H9 (cell line): ENCODE measurements around the gene NEB. TPM values are rescaled to one million over a fixed set of nuclear protein-coding genes. Genes with fewer than 3 reads are reported as not detected.

ENCODE experiments used
- DNase-seq: peaks from one replicate; pipeline ENCODE4 v3.0.0-alpha.2; 2017
- H2AFZ ChIP-seq: one replicate; pipeline ENCODE4 v1.6.1; 2013; ENCODE audit warnings: mild to moderate bottlenecking, low read length, control low read depth, moderate library complexity
- H2AK5ac ChIP-seq: 2 replicates; pipeline ENCODE4 v1.6.1; 2013; ENCODE audit warnings: low read length, control low read depth, mixed read lengths; ENCODE audit not compliant: insufficient read length
- H2BK120ac ChIP-seq: one replicate; pipeline ENCODE4 v1.6.1; 2013; ENCODE audit warnings: low read depth, mild to moderate bottlenecking, low read length, control low read depth, inconsistent platforms; ENCODE audit not compliant: poor library complexity, severe bottlenecking
- H2BK12ac ChIP-seq: 2 replicates; pipeline ENCODE4 v1.6.1; 2013; ENCODE audit warnings: low read length, control low read depth, mixed read lengths, low read depth; ENCODE audit not compliant: insufficient read length
- H2BK15ac ChIP-seq: 2 replicates; pipeline ENCODE4 v1.6.1; 2013; ENCODE audit warnings: low read depth, low read length, control low read depth
- H2BK20ac ChIP-seq: one replicate; pipeline ENCODE4 v1.6.1; 2013; ENCODE audit warnings: low read depth, mild to moderate bottlenecking, low read length, control low read depth, inconsistent platforms; ENCODE audit not compliant: poor library complexity, severe bottlenecking
- H2BK5ac ChIP-seq: 2 replicates; pipeline ENCODE4 v1.6.1; 2013; ENCODE audit warnings: low read length, control low read depth, mixed read lengths; ENCODE audit not compliant: insufficient read length
- H3K14ac ChIP-seq: 2 replicates; pipeline ENCODE4 v1.6.1; 2013; ENCODE audit warnings: low read length, control low read depth; ENCODE audit not compliant: insufficient read depth
- H3K18ac ChIP-seq: 2 replicates; pipeline ENCODE4 v1.6.1; 2013; ENCODE audit warnings: low read depth, mild to moderate bottlenecking, mixed read lengths, low read length, control low read depth; ENCODE audit not compliant: insufficient read length
- H3K23ac ChIP-seq: 2 replicates; pipeline ENCODE4 v1.6.1; 2013; ENCODE audit warnings: low read length, control low read depth, mixed read lengths, low read depth; ENCODE audit not compliant: insufficient read length
- H3K23me2 ChIP-seq: 2 replicates; pipeline ENCODE4 v1.6.1; 2013; ENCODE audit warnings: low read depth, mild to moderate bottlenecking, mixed read lengths, low read length, control low read depth; ENCODE audit not compliant: insufficient read length, poor library complexity, severe bottlenecking
- H3K27ac ChIP-seq: 2 replicates; pipeline ENCODE4 v1.5.1; 2013; ENCODE audit warnings: low read length, control low read depth, mixed read lengths, low read depth; ENCODE audit not compliant: insufficient read length
- H3K27me3 ChIP-seq: 2 replicates; pipeline ENCODE4 v1.6.1; 2013; ENCODE audit warnings: low read length, control low read depth, inconsistent platforms; ENCODE audit not compliant: insufficient read depth
- H3K4ac ChIP-seq: 2 replicates; pipeline ENCODE4 v1.6.1; 2013; ENCODE audit warnings: low read depth, mild to moderate bottlenecking, control low read depth, inconsistent platforms, low read length, moderate library complexity
- H3K4me1 ChIP-seq: 2 replicates; pipeline ENCODE4 v1.6.1; 2013; ENCODE audit warnings: low read length, control low read depth, inconsistent platforms; ENCODE audit not compliant: insufficient read depth
- H3K4me2 ChIP-seq: 2 replicates; pipeline ENCODE4 v1.6.1; 2013; ENCODE audit warnings: low read length, control low read depth, mixed read lengths; ENCODE audit not compliant: insufficient read length, insufficient read depth
- H3K56ac ChIP-seq: 2 replicates; pipeline ENCODE4 v1.6.1; 2013; ENCODE audit warnings: low read depth, mild to moderate bottlenecking, mixed read lengths, low read length, control low read depth; ENCODE audit not compliant: insufficient read length
- H3K79me1 ChIP-seq: 2 replicates; pipeline ENCODE4 v1.6.1; 2013; ENCODE audit warnings: low read depth, mild to moderate bottlenecking, moderate library complexity, low read length, control low read depth, inconsistent platforms; ENCODE audit not compliant: insufficient read depth, poor library complexity, severe bottlenecking
- H3K79me2 ChIP-seq: 2 replicates; pipeline ENCODE4 v1.6.1; 2013; ENCODE audit warnings: low read length, control low read depth, inconsistent platforms; ENCODE audit not compliant: insufficient read depth
- H3K9ac ChIP-seq: 2 replicates; pipeline ENCODE4 v1.6.1; 2013; ENCODE audit warnings: low read length, control low read depth, mixed read lengths; ENCODE audit not compliant: insufficient read length; ENCODE audit errors: extremely low read depth
- H3K9me3 ChIP-seq: one replicate; pipeline ENCODE4 v1.6.1; 2013; ENCODE audit warnings: low read depth, low read length, inconsistent platforms; ENCODE audit not compliant: control insufficient read depth
- H3T11ph ChIP-seq: one replicate; pipeline ENCODE4 v1.6.1; 2013; ENCODE audit warnings: mild to moderate bottlenecking, low read length, control low read depth, inconsistent platforms
- H4K20me1 ChIP-seq: one replicate; pipeline ENCODE4 v1.6.1; 2013; ENCODE audit not compliant: control insufficient read depth, insufficient read length, insufficient read depth
- H4K5ac ChIP-seq: 2 replicates; pipeline ENCODE4 v1.6.1; 2013; ENCODE audit warnings: low read depth, mild to moderate bottlenecking, mixed read lengths, low read length, control low read depth; ENCODE audit not compliant: insufficient read length
- H4K8ac ChIP-seq: replicated peaks from 2 replicates; pipeline ENCODE4 v1.6.1; 2013; ENCODE audit warnings: low read length, control low read depth, mixed read lengths, low read depth; ENCODE audit not compliant: insufficient read length
- H4K91ac ChIP-seq: 2 replicates; pipeline ENCODE4 v1.6.1; 2013; ENCODE audit warnings: low read depth, mild to moderate bottlenecking, moderate library complexity, mixed read lengths, low read length, control low read depth; ENCODE audit not compliant: insufficient read length
- H3K27ac Mint-ChIP-seq, 3 experiments: 2 replicates in 2 of 3; 3 replicates in 1 of 3; pipeline ENCODE4 v1.8.0; 2020 to 2021; ENCODE audit warnings: mixed read lengths in 3 of 3, mild to moderate bottlenecking in 1 of 3, moderate library complexity in 1 of 3
- H3K27me3 Mint-ChIP-seq: 2 replicates; pipeline ENCODE4 v1.8.0; 2021; ENCODE audit warnings: low read depth, mild to moderate bottlenecking, moderate library complexity, mixed read lengths
- H3K36me3 Mint-ChIP-seq, 3 experiments: 2 replicates in 2 of 3; 3 replicates in 1 of 3; pipeline ENCODE4 v1.8.0; 2020 to 2021; ENCODE audit warnings: low read depth in 3 of 3, mixed read lengths in 3 of 3; ENCODE audit not compliant: insufficient read depth in 1 of 3
- H3K4me1 Mint-ChIP-seq, 2 experiments: 2 replicates each; pipeline ENCODE4 v1.8.0; 2020; ENCODE audit warnings: mixed read lengths in 2 of 2
- H3K4me3 Mint-ChIP-seq, 2 experiments: 2 replicates in 1 of 2; 3 replicates in 1 of 2; pipeline ENCODE4 v1.8.0; 2020 to 2021; ENCODE audit warnings: mild to moderate bottlenecking in 2 of 2, mixed read lengths in 2 of 2, moderate library complexity in 1 of 2
- H3K9me3 Mint-ChIP-seq, 2 experiments: 2 replicates in 1 of 2; 3 replicates in 1 of 2; pipeline ENCODE4 v1.8.0; 2020; ENCODE audit warnings: mild to moderate bottlenecking in 2 of 2, mixed read lengths in 2 of 2, moderate library complexity in 1 of 2
- CTCF ChIP-seq: fragments of 200-600 bp; sonication (generic); conservative IDR thresholded peaks from 3 replicates; pipeline ENCODE4 v1.8.0; 2021; ENCODE audit warnings: antibody characterized with exemption, mild to moderate bottlenecking
- WGBS: extraction: QIAGEN DNeasy Blood & Tissue Kit; methylation state at CpG from one replicate; pipeline ENCODE4 v1.1.7; 2013; ENCODE audit warnings: missing lambda C conversion rate, low lambda C conversion rate, mixed read lengths; ENCODE audit not compliant: insufficient read length; ENCODE audit errors: extremely low coverage; 5-methylcytosine and 5-hydroxymethylcytosine counted together
- total RNA-seq: library from RNA; stranded (reverse); gene quantifications from 2 replicates; pipeline ENCODE4 v1.2.1, GENCODE V29; 2021

NEB gene
- total RNA-seq, 1 experiment from 2014 or later = 0.98 TPM

GRCh38 chr2:151543876-151544275 lies 190.4 kb downstream of the NEB start:
- H2BK20ac ChIP-seq = no peak overlapping the region
- H3K9me3 Mint-ChIP-seq = no peaks in the 10 kb centered on the region

More at GRCh38 chr2:151543876-151544275, 190.4 kb downstream of the NEB start:
- Mint-ChIP-seq H3K27me3 (no peaks in the 10 kb centered on the region), H3K4me3 (no peak overlapping the region), H3K36me3 (no peaks in the 10 kb centered on the region; a peak in 1 of 7 replicates), H3K4me1 (peaks cover 8 to 10% of the 10 kb centered on the region in 2 experiments), H3K27ac (no peak overlapping the region)
- no peak overlapping the region for H3K9ac ChIP-seq
- no peaks in the 10 kb centered on the region for H4K20me1 ChIP-seq
- H2AFZ ChIP-seq = no peak overlapping the region
- no peaks in the 10 kb centered on the region for H3K9me3 ChIP-seq
- no peak overlapping the region for H2AK5ac ChIP-seq
- TF ChIP-seq CTCF = no peak
- WGBS = no CpG with 5 or more reads among the region's 3 CpGs
- H3K18ac ChIP-seq = no peak overlapping the region
- H3K4me1 ChIP-seq = no peaks in the 10 kb centered on the region; the same call in 1 of the 2 replicates
- H3K27me3 ChIP-seq = no peaks in the 10 kb centered on the region
- no peak overlapping the region for H2BK120ac ChIP-seq
- H2BK5ac ChIP-seq = no peak overlapping the region
- H3K56ac ChIP-seq = no peak overlapping the region
- no peaks in the 10 kb centered on the region for H3K79me1 ChIP-seq
- no peak overlapping the region for H2BK15ac ChIP-seq
- no peak overlapping the region for H3K27ac ChIP-seq
- no peak overlapping the region for H4K91ac ChIP-seq
- no peak overlapping the region for H3K4ac ChIP-seq
- H4K5ac ChIP-seq = no peak overlapping the region
- no peak overlapping the region for H3K14ac ChIP-seq
- no peak overlapping the region for H2BK12ac ChIP-seq
- H3T11ph ChIP-seq = no peak overlapping the region
- H4K8ac ChIP-seq = no peak overlapping the region
- H3K23me2 ChIP-seq = no peaks in the 10 kb centered on the region
- H3K4me2 ChIP-seq = no peak overlapping the region
- H3K79me2 ChIP-seq = no peaks in the 10 kb centered on the region
- no peak for DNase-seq
- H3K23ac ChIP-seq = no peak overlapping the region
